NCI-H1417 treated with DMSO at 0.1 percent for 48 hours (cell line): ENCODE results near the gene LSAMP.
"Not testable (repeated sequence)": the region's sequence is repeated elsewhere in the genome, so short reads cannot be mapped to it uniquely, and the experiment has no call there.

Source experiments
- DNase-seq: peaks from one replicate; lab custom pipeline; 2025; lab: John Stamatoyannopoulos, UW

The LSAMP gene

GRCh38 chr3:115885621-115886020 is 559.7 kb downstream of the LSAMP start:
- DNase-seq, result no peak

GRCh38 chr3:115877615-115877899 is 567.7 kb downstream of the LSAMP start:
- no peak for DNase-seq

GRCh38 chr3:115876876-115877614 is 568.2 kb downstream of the LSAMP start:
- no peak for DNase-seq

GRCh38 chr3:115875460-115875859 is 569.8 kb downstream of the LSAMP start:
- no peak for DNase-seq

- DNase-seq, result no peak
Measured at GRCh38 chr3:115871735-115872134, 573.6 kb downstream of the LSAMP start.

GRCh38 chr3:115864911-115865310 is 580.4 kb downstream of the LSAMP start:
- no peak for DNase-seq

GRCh38 chr3:115862849-115863248 is 582.4 kb downstream of the LSAMP start:
- peak; percentile 3 for DNase-seq

GRCh38 chr3:115862099-115862498 is 583.2 kb downstream of the LSAMP start:
- peak; percentile 82 for DNase-seq

- DNase-seq, result no peak
Measured at GRCh38 chr3:115861166-115861733, 584.0 kb downstream of the LSAMP start.

- no peak for DNase-seq
Measured at GRCh38 chr3:115860766-115861165, 584.5 kb downstream of the LSAMP start.

GRCh38 chr3:115859002-115859807 is 586.1 kb downstream of the LSAMP start:
- DNase-seq, result no peak

GRCh38 chr3:115857518-115858136 is 587.7 kb downstream of the LSAMP start:
- DNase-seq, result no peak

- DNase-seq, result no peak
Measured at GRCh38 chr3:115855911-115856310, 589.4 kb downstream of the LSAMP start.

- DNase-seq, result no peak
Measured at GRCh38 chr3:115853104-115853503, 592.2 kb downstream of the LSAMP start.

- no peak for DNase-seq
Measured at GRCh38 chr3:115852278-115852677, 593.0 kb downstream of the LSAMP start.

- no peak for DNase-seq
Measured at GRCh38 chr3:115851571-115851970, 593.7 kb downstream of the LSAMP start.

- DNase-seq, result no peak
Measured at GRCh38 chr3:115848641-115849040, 596.6 kb downstream of the LSAMP start.

GRCh38 chr3:115845986-115846385 is 599.3 kb downstream of the LSAMP start:
- no peak for DNase-seq

- not testable (repeated sequence) for DNase-seq
Measured at GRCh38 chr3:115844729-115845128, 600.6 kb downstream of the LSAMP start.

GRCh38 chr3:115843206-115843605 is 602.1 kb downstream of the LSAMP start:
- no peak for DNase-seq

GRCh38 chr3:115839246-115839645 is 606.0 kb downstream of the LSAMP start:
- no peak for DNase-seq

GRCh38 chr3:115838786-115839185 is 606.5 kb downstream of the LSAMP start:
- no peak for DNase-seq

- DNase-seq, result no peak
Measured at GRCh38 chr3:115836944-115837343, 608.3 kb downstream of the LSAMP start.
